Naive B cell (primary cell): Measurements from ENCODE around the gene VPS13D. TPM values are rescaled to one million over a fixed set of nuclear protein-coding genes. Genes with fewer than 3 reads are reported as not detected.
"Not testable (repeated sequence)": the region's sequence is repeated elsewhere in the genome, so short reads cannot be mapped to it uniquely, and the experiment has no call there.

ENCODE experiments used
- ATAC-seq, 2 donors: fragments of 150-1000 bp; cut with Tn5 transposase; 2 replicates each; pipeline ENCODE4 v1.10.0; 2021; ENCODE audit warnings: low read depth in 2 of 2, mild to moderate bottlenecking in 2 of 2, moderate library complexity in 2 of 2
- DNase-seq: peaks from one replicate; pipeline ENCODE4 v3.0.0; 2022
- H3K27ac Mint-ChIP-seq, 6 donors: one replicate each; pipeline ENCODE4 v1.8.0; 2020 to 2022; ENCODE audit warnings: mild to moderate bottlenecking in 6 of 6, mixed read lengths in 6 of 6, moderate library complexity in 5 of 6, inconsistent platforms in 2 of 6
- H3K27me3 Mint-ChIP-seq, 3 donors: one replicate each; pipeline ENCODE4 v1.8.0; 2021 to 2022; ENCODE audit warnings: mixed read lengths in 3 of 3, mild to moderate bottlenecking in 1 of 3
- H3K36me3 Mint-ChIP-seq, 2 donors: one replicate each; pipeline ENCODE4 v1.8.0; 2020 to 2022; ENCODE audit warnings: mixed read lengths in 2 of 2, inconsistent platforms in 1 of 2, mild to moderate bottlenecking in 1 of 2
- H3K4me1 Mint-ChIP-seq, 3 donors: one replicate each; pipeline ENCODE4 v1.8.0; 2020 to 2022; ENCODE audit warnings: mixed read lengths in 3 of 3, inconsistent platforms in 1 of 3, mild to moderate bottlenecking in 1 of 3, moderate library complexity in 1 of 3
- H3K4me3 Mint-ChIP-seq, 8 donors: one replicate each; pipeline ENCODE4 v1.8.0; 2020 to 2022; ENCODE audit warnings: mild to moderate bottlenecking in 8 of 8, mixed read lengths in 8 of 8, moderate library complexity in 8 of 8, inconsistent platforms in 2 of 8
- H3K9me3 Mint-ChIP-seq, 7 donors: one replicate each; pipeline ENCODE4 v1.8.0; 2020 to 2022; ENCODE audit warnings: mixed read lengths in 7 of 7, mild to moderate bottlenecking in 5 of 7, inconsistent platforms in 2 of 7, moderate library complexity in 1 of 7
- polyA plus RNA-seq, 6 donors: library from polyadenylated mRNA; unstranded; fragments of 300-500 nt; fragmentation: Illumina TruSeq; gene quantifications; one replicate each; pipeline ENCODE4 v1.2.3, GENCODE V29; 2021; ENCODE audit warnings: low read depth in 6 of 6

The VPS13D gene
- polyA plus RNA-seq, 6 donors from 2014 or later, result 7.6 to 14.6 (median 11.8) TPM

DNA sequence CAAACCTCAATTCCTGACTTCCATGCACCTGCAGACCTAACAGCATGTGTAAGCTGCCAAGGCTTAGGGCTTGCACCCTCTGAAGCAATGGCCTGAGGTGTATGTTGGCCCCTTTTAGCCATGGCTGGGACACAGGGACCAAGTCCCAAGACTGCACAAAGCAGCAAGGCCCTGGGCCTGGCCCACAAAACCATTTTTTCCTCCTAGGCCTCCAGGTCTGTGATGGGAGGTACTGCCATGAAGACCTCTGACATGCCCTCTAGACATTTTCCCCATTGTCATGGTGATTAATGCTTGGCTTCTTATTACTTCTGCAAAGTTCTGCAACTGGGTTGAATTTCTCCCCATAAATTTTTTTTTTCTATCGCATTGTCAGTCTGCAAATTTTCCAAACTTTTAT is 7.1 kb upstream of the VPS13D start:
- Mint-ChIP-seq H3K27me3 (peaks cover 0 to 22% (median 7%) of the 10 kb centered on the region in 3 donors), H3K9me3 (peaks cover 0 to 14% (median 8%) of the 10 kb centered on the region in 7 donors), H3K36me3 (peaks cover 0 to 13% of the 10 kb centered on the region in 2 donors)
- DNase-seq, ATAC-seq, H3K4me3 Mint-ChIP-seq, H3K4me1 Mint-ChIP-seq, H3K27ac Mint-ChIP-seq: not testable (repeated sequence)

DNA sequence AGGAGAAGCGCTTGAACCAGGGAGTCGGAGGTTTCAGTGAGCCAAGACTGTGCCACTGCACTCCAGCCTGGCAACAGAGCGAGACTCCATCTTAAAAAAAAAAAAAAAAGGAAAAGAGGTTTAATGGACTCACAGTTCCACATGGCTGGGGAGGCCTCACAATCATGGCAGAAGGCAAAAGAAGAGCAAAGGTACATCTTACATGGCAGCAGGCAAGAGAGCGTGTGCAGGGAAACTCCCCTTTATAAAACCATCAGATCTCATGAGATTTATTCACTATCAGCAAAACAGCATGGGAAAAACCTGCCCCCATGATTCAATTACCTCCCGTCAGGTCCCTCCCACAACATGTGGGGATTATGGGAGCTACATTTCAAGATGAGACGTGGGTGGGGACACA is 5.7 kb upstream of the VPS13D start:
- Mint-ChIP-seq H3K36me3 (peaks cover 0 to 13% of the 10 kb centered on the region in 2 donors), H3K27me3 (peaks cover 0 to 19% (median 7%) of the 10 kb centered on the region in 3 donors), H3K9me3 (peaks cover 0 to 14% (median 8%) of the 10 kb centered on the region in 7 donors)
- H3K4me1 Mint-ChIP-seq, ATAC-seq, DNase-seq, H3K4me3 Mint-ChIP-seq, H3K27ac Mint-ChIP-seq: not testable (repeated sequence)

DNA sequence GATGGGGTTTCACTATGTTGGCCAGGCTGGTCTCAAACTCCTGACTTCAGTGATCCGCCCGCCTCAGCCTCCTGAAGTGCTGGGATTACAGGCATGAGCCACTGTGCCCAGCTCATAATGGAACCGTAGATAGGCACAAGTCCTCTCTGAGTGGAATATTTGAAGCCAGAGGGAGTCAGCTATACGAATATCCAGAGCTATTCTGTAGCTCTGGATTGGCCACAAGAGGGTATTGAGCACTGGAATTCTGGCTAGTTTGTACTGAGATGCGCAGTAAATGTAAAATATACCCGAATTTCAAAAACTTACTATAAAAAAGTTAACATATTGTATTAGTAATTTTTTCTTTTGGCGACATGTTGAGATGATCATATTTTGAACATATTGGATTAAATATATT is 851 bp upstream of the VPS13D start:
- H3K4me1 Mint-ChIP-seq, result peaks cover 5 to 22% (median 12%) of the 10 kb centered on the region in 3 donors
- H3K36me3 Mint-ChIP-seq, result peaks cover 0 to 5% of the 10 kb centered on the region in 2 donors
- peaks cover 0 to 3% (median 0%) of the 10 kb centered on the region in 7 donors for H3K9me3 Mint-ChIP-seq
- H3K27me3 Mint-ChIP-seq, result peaks cover 0 to 6% (median 3%) of the 10 kb centered on the region in 3 donors
- H3K4me3 Mint-ChIP-seq, result peak overlapping the region; percentile 65 to 93 (median 85)
- no peak for ATAC-seq
- DNase-seq, result no peak
- H3K27ac Mint-ChIP-seq, result peak overlapping the region in 3 of 6 donors; percentile 57 to 87 (median 77)

DNA sequence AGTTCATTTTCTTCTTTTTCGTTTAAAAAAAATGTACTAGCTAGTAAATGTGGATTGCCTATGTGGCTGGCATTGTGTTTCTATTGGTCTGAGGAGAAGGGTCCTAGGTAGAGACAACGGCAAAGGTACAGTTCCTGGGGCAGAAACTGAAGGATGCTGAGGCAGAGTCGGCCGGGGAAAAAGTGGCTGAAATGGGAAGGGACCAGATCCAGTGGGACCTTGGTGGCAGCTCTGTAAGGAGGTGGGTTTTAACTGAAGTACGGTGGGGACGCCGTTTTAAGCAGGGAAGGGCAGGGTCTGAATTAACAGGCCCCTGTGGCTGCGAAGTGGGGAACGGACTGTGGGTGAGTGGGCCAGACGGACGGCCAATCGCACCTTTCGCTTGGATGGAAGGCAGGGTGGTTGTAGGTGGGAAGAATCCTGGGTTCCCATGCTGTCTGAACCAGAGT is 420 bp upstream of the VPS13D start:
- peaks cover 0 to 4% (median 0%) of the 10 kb centered on the region in 3 donors for H3K27me3 Mint-ChIP-seq
- peaks cover 5 to 22% (median 12%) of the 10 kb centered on the region in 3 donors for H3K4me1 Mint-ChIP-seq
- peak overlapping the region in 3 of 6 donors; percentile 54 to 87 (median 77) for H3K27ac Mint-ChIP-seq
- H3K9me3 Mint-ChIP-seq, result peaks cover 0 to 3% (median 0%) of the 10 kb centered on the region in 7 donors
- H3K4me3 Mint-ChIP-seq, result peak overlapping the region; percentile 65 to 93 (median 85)
- DNase-seq (no peak), ATAC-seq (peak in 1 of 2 donors; percentile 6)
- H3K36me3 Mint-ChIP-seq, result peaks cover 0 to under 1% of the 10 kb centered on the region in 2 donors

DNA sequence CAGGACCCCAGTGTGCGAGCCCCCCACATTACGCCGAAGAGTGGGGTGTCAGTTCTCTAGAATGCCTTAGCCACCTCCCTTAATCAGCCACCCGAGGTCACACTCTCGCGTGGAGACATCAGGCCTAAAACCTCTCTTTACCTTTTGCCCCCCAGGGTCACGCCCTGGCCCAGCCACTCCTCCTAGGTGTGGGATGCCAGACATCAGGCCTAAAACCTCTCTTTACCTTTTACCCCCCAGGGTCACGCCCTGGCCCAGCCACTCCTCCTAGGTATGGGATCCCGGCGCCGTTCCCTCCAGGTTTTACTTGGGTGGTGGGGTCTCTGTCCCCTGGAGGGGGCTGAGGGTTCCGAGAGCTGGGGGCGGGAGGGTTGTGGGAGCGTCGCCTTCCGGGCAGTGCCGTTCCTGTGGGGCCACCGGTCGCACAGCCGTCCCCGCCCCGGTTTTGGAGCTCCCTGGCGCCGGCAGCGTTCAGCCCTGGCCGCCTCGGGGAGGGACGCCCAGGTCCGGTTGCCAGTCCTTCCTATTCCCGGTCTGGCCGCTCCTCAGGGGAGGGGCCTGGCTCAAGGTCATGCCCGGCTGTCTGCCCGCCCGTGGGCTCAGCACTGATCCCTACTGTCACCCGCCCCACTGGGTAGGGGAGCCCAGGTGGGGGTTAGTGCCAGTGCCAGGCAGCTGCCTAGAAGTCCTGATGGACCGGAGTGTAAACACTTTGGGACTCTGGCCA is 882 bp downstream of the VPS13D start:
- ATAC-seq, result peak; percentile 36 to 38
- peaks cover 5 to 22% (median 12%) of the 10 kb centered on the region in 3 donors for H3K4me1 Mint-ChIP-seq
- DNase-seq, result no peak
- no peaks in the 10 kb centered on the region for H3K36me3 Mint-ChIP-seq
- peak overlapping the region; percentile 81 to 94 (median 90) for H3K4me3 Mint-ChIP-seq
- no peaks in the 10 kb centered on the region for H3K27me3 Mint-ChIP-seq
- H3K27ac Mint-ChIP-seq, result peak overlapping the region in 4 of 6 donors; percentile 77 to 89 (median 86)
- no peaks in the 10 kb centered on the region for H3K9me3 Mint-ChIP-seq

DNA sequence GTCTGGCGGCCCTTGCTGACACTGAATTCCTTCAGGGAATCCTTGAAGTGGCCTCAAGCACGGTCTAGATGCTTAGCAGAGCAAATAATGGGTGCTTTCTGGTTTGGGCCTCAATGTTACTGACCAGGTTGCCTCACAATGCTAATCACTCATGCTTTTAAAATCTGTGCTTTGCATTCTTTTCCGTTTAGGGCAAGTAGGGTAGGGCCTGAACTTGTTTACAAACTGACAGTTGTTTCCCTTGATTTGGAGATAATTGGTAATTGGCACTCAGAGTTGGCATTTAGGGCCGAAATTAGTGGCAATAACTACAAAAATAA is 1.4 kb downstream of the VPS13D start:
- no peak for DNase-seq
- no peaks in the 10 kb centered on the region for H3K36me3 Mint-ChIP-seq
- peak overlapping the region; percentile 81 to 94 (median 90) for H3K4me3 Mint-ChIP-seq
- H3K4me1 Mint-ChIP-seq, result peaks cover 5 to 22% (median 12%) of the 10 kb centered on the region in 3 donors
- no peaks in the 10 kb centered on the region for H3K27me3 Mint-ChIP-seq
- peak overlapping the region in 2 of 6 donors; percentile 20 to 77 for H3K27ac Mint-ChIP-seq
- no peaks in the 10 kb centered on the region for H3K9me3 Mint-ChIP-seq
- no peak for ATAC-seq

DNA sequence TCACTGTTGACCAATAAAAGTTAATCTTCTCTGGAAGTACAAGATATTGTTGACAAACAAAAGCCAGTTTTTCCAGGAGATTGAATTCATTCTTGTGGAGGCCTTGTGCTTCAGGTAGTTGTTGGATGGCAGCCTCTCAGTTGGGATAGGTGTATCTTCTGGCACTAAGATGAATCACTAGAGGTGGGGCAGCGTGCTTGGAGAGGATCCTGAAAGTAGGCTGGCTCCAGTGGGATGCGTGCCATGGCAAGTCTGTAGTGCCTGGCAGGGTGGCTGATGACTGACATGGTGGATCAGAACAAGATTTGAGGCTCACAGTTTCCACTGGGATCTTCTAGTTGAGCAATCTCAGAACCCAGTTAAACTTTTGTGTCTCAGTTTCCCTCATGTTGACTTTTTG is 2.4 kb downstream of the VPS13D start:
- Mint-ChIP-seq H3K4me3 (peak overlapping the region in 6 of 8 donors; percentile 32 to 94 (median 74)), H3K27me3 (no peaks in the 10 kb centered on the region), H3K4me1 (peaks cover 5 to 22% (median 12%) of the 10 kb centered on the region in 3 donors), H3K9me3 (no peaks in the 10 kb centered on the region), H3K27ac (peak overlapping the region in 1 of 6 donors; percentile 69), H3K36me3 (peaks cover 0 to 7% of the 10 kb centered on the region in 2 donors)
- no peak for DNase-seq
- no peak for ATAC-seq

DNA sequence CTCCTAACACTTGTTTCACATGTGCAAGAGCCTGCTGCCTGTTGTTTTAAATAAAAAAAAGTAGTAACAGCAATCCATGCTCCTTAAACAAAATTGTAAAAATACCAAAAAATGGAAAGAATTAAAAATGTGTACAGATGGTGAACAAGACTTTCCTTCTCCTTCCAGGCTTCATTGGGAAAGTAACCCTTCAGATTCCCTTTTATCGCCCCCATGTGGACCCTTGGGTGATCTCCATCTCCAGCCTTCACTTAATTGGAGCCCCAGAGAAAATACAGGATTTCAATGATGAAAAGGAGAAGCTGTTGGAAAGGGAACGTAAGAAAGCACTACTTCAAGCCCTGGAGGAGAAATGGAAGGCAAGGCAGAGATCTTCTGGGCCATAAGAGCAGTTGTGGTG is 14.2 kb downstream of the VPS13D start:
- no peak for DNase-seq
- Mint-ChIP-seq H3K36me3 (peaks cover 21 to 26% of the 10 kb centered on the region in 2 donors), H3K27ac (peak overlapping the region in 1 of 6 donors; percentile 78)

DNA sequence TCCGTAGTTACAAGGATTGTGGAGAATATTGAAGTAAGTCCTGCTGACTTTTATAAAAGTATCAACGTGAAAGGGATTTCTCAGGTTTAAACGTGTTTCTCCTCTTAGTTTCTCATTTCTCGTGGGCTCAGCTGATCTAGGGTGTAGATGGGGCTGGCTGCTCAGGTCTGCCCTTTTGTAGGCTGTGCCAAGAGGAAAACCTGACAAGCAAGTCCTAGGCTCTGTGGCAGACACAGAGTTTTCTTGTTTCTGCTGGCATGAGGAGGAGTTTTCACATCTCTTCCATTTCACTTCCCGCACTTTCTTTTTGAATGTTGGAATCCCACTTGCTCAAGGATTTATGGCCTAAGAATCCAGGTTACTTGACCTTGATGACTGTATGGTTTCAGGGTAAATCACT is 14.8 kb downstream of the VPS13D start:
- Mint-ChIP-seq H3K9me3 (no peaks in the 10 kb centered on the region), H3K36me3 (peaks cover 21 to 26% of the 10 kb centered on the region in 2 donors), H3K4me1 (peaks cover 2 to 7% (median 6%) of the 10 kb centered on the region in 3 donors), H3K27ac (peak overlapping the region in 1 of 6 donors; percentile 44), H3K27me3 (no peaks in the 10 kb centered on the region), H3K4me3 (peak overlapping the region in 1 of 8 donors; percentile 50)
- no peak for ATAC-seq
- DNase-seq, result no peak

More for the DNA sequence above, 14.2 kb downstream of the VPS13D start:
- H3K9me3 Mint-ChIP-seq, result no peaks in the 10 kb centered on the region
- no peak for ATAC-seq
- no peak overlapping the region for H3K4me3 Mint-ChIP-seq
- peaks cover 2 to 7% (median 6%) of the 10 kb centered on the region in 3 donors for H3K4me1 Mint-ChIP-seq
- H3K27me3 Mint-ChIP-seq, result no peaks in the 10 kb centered on the region

DNA sequence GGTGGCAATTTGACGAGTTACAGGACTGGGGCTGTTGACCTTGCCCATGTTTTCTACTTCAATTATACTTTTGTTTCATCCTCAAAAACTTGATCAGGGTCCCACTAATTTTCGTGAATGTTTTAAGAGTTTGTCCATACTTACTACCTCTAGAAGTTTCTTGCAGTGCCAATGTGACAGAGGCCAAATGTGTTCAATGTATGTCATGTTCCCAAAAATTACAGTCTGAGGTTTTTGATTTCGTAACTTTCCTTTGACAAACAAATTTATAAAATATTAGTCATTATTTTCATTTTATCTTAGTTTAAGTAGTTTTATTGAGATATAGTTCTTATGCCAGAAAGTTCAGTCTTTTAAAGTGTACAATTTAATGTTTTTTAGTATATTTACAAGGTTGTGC is 15.3 kb downstream of the VPS13D start:
- ATAC-seq, result no peak
- Mint-ChIP-seq H3K4me3 (no peak overlapping the region), H3K27me3 (no peaks in the 10 kb centered on the region), H3K27ac (peak overlapping the region in 1 of 6 donors; percentile 44), H3K9me3 (no peaks in the 10 kb centered on the region), H3K4me1 (peaks cover 2 to 7% (median 6%) of the 10 kb centered on the region in 3 donors), H3K36me3 (peaks cover 21 to 26% of the 10 kb centered on the region in 2 donors)
- DNase-seq, result no peak

DNA sequence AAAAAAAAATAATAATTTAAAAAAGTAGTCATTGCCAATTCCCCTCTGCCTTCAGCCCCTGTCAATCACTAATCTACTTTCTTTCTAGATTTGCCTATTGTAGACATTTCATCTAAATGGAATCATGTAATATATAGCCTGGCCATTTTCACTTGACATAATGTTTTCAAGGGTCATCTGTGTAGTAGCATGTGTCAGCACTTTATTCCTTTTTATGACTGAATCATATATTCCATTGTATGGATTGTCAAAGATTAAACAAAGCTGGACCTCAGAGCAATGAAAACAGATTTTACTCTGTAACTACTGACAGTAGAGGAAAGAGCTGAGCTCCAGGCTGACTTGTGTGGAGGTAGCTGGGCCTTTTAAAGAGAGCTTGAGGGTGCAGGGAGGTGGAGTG is 15.9 kb downstream of the VPS13D start:
- Mint-ChIP-seq H3K27ac (no peak overlapping the region), H3K4me1 (peaks cover 2 to 7% (median 6%) of the 10 kb centered on the region in 3 donors), H3K27me3 (no peaks in the 10 kb centered on the region), H3K36me3 (peaks cover 27 to 30% of the 10 kb centered on the region in 2 donors), H3K9me3 (no peaks in the 10 kb centered on the region), H3K4me3 (no peak overlapping the region)
- DNase-seq (no peak), ATAC-seq (no peak)

DNA sequence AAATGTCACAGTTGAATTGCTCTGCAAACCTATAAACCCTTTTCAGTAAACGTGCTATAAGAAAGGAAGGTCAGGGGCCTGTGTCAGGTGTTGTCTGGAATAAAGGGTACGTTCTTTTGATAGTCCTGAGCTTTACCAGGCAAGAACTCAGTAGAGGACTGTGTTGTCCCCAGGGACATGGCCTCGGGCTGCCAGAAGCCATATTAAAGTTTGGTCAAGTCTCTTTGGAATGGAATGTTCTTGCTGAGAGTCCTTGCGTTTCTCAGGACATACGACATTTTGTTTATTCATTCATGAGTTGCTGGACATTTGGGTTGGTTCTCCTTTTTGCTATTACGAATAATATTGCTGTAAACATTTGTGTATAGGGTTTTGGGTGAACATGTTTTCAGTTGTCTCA is 16.8 kb downstream of the VPS13D start:
- Mint-ChIP-seq H3K27me3 (no peaks in the 10 kb centered on the region), H3K4me3 (no peak overlapping the region), H3K36me3 (peaks cover 31 to 35% of the 10 kb centered on the region in 2 donors), H3K9me3 (no peaks in the 10 kb centered on the region), H3K4me1 (peaks cover 0 to 10% (median 6%) of the 10 kb centered on the region in 3 donors), H3K27ac (peak overlapping the region in 1 of 6 donors; percentile 51)
- no peak for DNase-seq
- no peak for ATAC-seq

DNA sequence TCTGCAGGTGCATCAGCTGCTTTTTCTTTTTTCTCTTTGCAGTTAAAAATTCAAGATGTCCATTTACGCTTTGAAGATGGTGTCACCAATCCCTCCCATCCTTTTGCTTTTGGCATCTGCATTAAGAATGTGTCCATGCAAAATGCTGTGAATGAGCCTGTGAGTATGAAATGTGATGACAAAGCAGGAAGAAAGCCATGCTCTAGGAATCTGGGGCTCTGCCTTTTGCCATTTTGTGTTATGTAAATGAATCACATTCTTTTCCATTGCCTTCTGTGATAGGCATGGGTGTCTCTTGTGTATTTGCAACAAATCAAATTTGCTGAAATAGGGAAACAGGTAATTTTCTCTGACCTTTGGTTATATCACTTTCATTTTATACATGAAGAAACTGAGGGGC is 19.4 kb downstream of the VPS13D start:
- Mint-ChIP-seq H3K4me1 (peaks cover 0 to 9% (median 0%) of the 10 kb centered on the region in 3 donors), H3K9me3 (no peaks in the 10 kb centered on the region), H3K4me3 (no peak overlapping the region), H3K27ac (no peak overlapping the region), H3K36me3 (peaks cover 24 to 42% of the 10 kb centered on the region in 2 donors), H3K27me3 (no peaks in the 10 kb centered on the region)
- ATAC-seq (no peak), DNase-seq (no peak)

DNA sequence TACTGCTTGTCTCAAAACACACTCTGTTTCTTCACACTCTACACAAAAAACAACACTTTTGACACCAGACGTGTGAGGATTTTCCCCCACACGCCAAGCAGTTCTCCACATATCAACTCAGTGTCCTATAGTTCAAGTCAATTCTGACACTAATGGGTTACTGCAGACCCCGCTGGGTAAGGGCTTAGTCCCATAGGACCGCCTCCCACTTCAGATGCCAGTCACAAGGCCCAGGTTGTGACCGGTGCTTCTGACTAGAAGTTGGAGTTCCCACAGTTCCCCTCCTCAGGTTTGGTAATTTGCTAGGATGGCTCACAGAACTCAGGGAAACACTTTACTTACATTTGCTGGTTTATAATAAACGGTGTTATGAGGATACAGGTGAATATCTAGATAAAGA is 19.9 kb downstream of the VPS13D start:
- H3K9me3 Mint-ChIP-seq, result no peaks in the 10 kb centered on the region
- ATAC-seq, result no peak
- DNase-seq, result no peak
- H3K4me3 Mint-ChIP-seq, result no peak overlapping the region
- no peak overlapping the region for H3K27ac Mint-ChIP-seq
- H3K4me1 Mint-ChIP-seq, result peaks cover 0 to 7% (median 0%) of the 10 kb centered on the region in 3 donors
- peaks cover 19 to 36% of the 10 kb centered on the region in 2 donors for H3K36me3 Mint-ChIP-seq
- no peaks in the 10 kb centered on the region for H3K27me3 Mint-ChIP-seq
